A549 (cell line): ENCODE data around the gene COL19A1. TPM values are rescaled to one million over a fixed set of nuclear protein-coding genes. Genes with fewer than 3 reads are reported as not detected.

Experiments
- ATAC-seq, 2 experiments: fragments of 200-7000 bp in 1 of 2; fragments of >200 bp in 1 of 2; cut with Nextera tagmentation in 1 of 2; cut with Tn5 transposase in 1 of 2; 3 replicates each; pipeline versions ENCODE4 v1.8.0 to v1.9.1; 2018 to 2020; ENCODE audit warnings: mild to moderate bottlenecking in 1 of 2, moderate library complexity in 1 of 2
- CTCF ChIA-PET: fragments of 300-600 bp; sonication (Branson Sonifier 250); formaldehyde crosslinking; extraction: SDS; loops from one replicate; lab custom pipeline; 2021; ENCODE audit warnings: antibody characterized with exemption, inconsistent platforms; lab: Yijun Ruan, JAX
- POLR2A ChIA-PET: fragments of 350-600 bp; formaldehyde crosslinking; extraction: SDS; loops from one replicate; lab custom pipeline; 2021; ENCODE audit warnings: antibody characterized with exemption, inconsistent platforms; lab: Yijun Ruan, JAX
- DNase-seq, 2 experiments: peaks; one replicate each; pipeline versions ENCODE4 v3.0.0 to v3.0.0-alpha.2; 2011 to 2016; ENCODE audit warnings: low read depth in 1 of 2, low spot score in 1 of 2
- FAIRE-seq: peaks from 2 replicates; lab custom pipeline; 2011; peaks lifted over from hg19 to GRCh38; lab: Jason Lieb, UNC
- H3K27ac ChIP-seq, 2 experiments: fragments of >200 bp; sonication (Bioruptor Twin); formaldehyde crosslinking; 3 replicates each; pipeline ENCODE4 v1.5.1; 2016 to 2017
- H3K4me1 ChIP-seq: fragments of >200 bp; sonication (Bioruptor Twin); formaldehyde crosslinking; 3 replicates; pipeline ENCODE4 v1.6.1; 2016
- H3K4me2 ChIP-seq: fragments of >200 bp; sonication (Bioruptor Twin); formaldehyde crosslinking; 3 replicates; pipeline ENCODE4 v1.6.1; 2016
- H3K4me3 ChIP-seq: fragments of >200 bp; sonication (Bioruptor Twin); formaldehyde crosslinking; 3 replicates; pipeline ENCODE4 v1.5.1; 2016
- H3K9me3 ChIP-seq: fragments of >200 bp; sonication (Bioruptor Twin); formaldehyde crosslinking; 3 replicates; pipeline ENCODE4 v1.6.1; 2016
- CBX2 ChIP-seq: fragments of 200-600 bp; sonication (generic); IDR thresholded peaks from 2 replicates; pipeline ENCODE4 v1.6.1; 2016; ENCODE audit warnings: low read depth, mild to moderate bottlenecking, borderline replicate concordance
- CEBPB ChIP-seq, 2 experiments: fragments of >200 bp in 1 of 2; sonication (Bioruptor Twin) in 1 of 2; formaldehyde crosslinking in 1 of 2; IDR thresholded peaks; 2 replicates each; pipeline ENCODE4 v1.6.1; 2012 to 2016
- CHD2 ChIP-seq: fragments of 150-350 bp; IDR thresholded peaks from 2 replicates; pipeline ENCODE4 v1.6.1; 2014; ENCODE audit warnings: low read length; ENCODE audit not compliant: partially characterized antibody
- CHD4 ChIP-seq: fragments of 200-600 bp; sonication (generic); IDR thresholded peaks from 2 replicates; pipeline ENCODE4 v1.6.1; 2016; ENCODE audit warnings: antibody characterized with exemption, mild to moderate bottlenecking, borderline replicate concordance
- EHMT2 ChIP-seq: fragments of 200-600 bp; sonication (generic); IDR thresholded peaks from 2 replicates; pipeline ENCODE4 v1.6.1; 2016; ENCODE audit warnings: antibody characterized with exemption, low read depth, mild to moderate bottlenecking, moderate library complexity
- HDAC2 ChIP-seq: fragments of 200-600 bp; sonication (generic); IDR thresholded peaks from 2 replicates; pipeline ENCODE4 v1.6.1; 2016
- HEYL ChIP-seq: fragments of 250-450 bp; sonication (Bioruptor Pico); IDR thresholded peaks from 2 replicates; pipeline ENCODE4 v1.8.0; 2021; ENCODE audit warnings: mild to moderate bottlenecking, moderate library complexity
- HOXB5 ChIP-seq: fragments of 250-450 bp; sonication (Bioruptor Pico); IDR thresholded peaks from 2 replicates; pipeline ENCODE4 v1.5.0; 2020; ENCODE audit warnings: mild to moderate bottlenecking, moderate library complexity
- KDM5A ChIP-seq: fragments of 200-600 bp; sonication (generic); IDR thresholded peaks from 2 replicates; pipeline ENCODE4 v1.6.1; 2016; ENCODE audit warnings: antibody characterized with exemption, mild to moderate bottlenecking
- MAFK ChIP-seq: fragments of 450-650 bp; IDR thresholded peaks from 2 replicates; pipeline ENCODE4 v1.6.1; 2014; ENCODE audit not compliant: partially characterized antibody
- MAZ ChIP-seq: fragments of 150-350 bp; IDR thresholded peaks from 2 replicates; pipeline ENCODE4 v1.6.1; 2014; ENCODE audit warnings: antibody characterized with exemption, low read depth, low read length, borderline replicate concordance
- NFE2L2 ChIP-seq: fragments of 150-350 bp; conservative IDR thresholded peaks from 2 replicates; pipeline ENCODE4 v1.6.1; 2014; ENCODE audit warnings: low read length
- NPAS2 ChIP-seq: fragments of 250-450 bp; sonication (Bioruptor Pico); IDR thresholded peaks from 2 replicates; pipeline ENCODE4 v1.8.0; 2022; ENCODE audit warnings: mild to moderate bottlenecking, moderate library complexity, borderline replicate concordance
- NR3C1 ChIP-seq: fragments of >200 bp; sonication (Bioruptor Twin); formaldehyde crosslinking; IDR thresholded peaks from 3 replicates; pipeline ENCODE4 v1.6.1; 2017
- PHF8 ChIP-seq: fragments of 200-600 bp; sonication (generic); IDR thresholded peaks from 2 replicates; pipeline ENCODE4 v1.6.1; 2016; ENCODE audit warnings: low read depth, mild to moderate bottlenecking, antibody characterized with exemption, moderate library complexity, borderline replicate concordance
- POLR2AphosphoS2 ChIP-seq: conservative IDR thresholded peaks from 2 replicates; pipeline ENCODE4 v1.6.1; 2012; ENCODE audit warnings: low read length, improper control_type of control experiment, inconsistent platforms
- RAD21 ChIP-seq, 2 experiments: fragments of >200 bp in 1 of 2; sonication (Bioruptor Twin) in 1 of 2; formaldehyde crosslinking in 1 of 2; IDR thresholded peaks in 1 of 2; conservative IDR thresholded peaks in 1 of 2; 2 replicates in 1 of 2; 3 replicates in 1 of 2; pipeline ENCODE4 v1.6.1; 2012 to 2018; ENCODE audit warnings: inconsistent platforms in 1 of 2
- RCOR1 ChIP-seq: fragments of 150-350 bp; IDR thresholded peaks from 2 replicates; pipeline ENCODE4 v1.6.1; 2014; ENCODE audit warnings: antibody characterized with exemption, low read length, low read depth
- RNF2 ChIP-seq: fragments of 200-600 bp; sonication (generic); IDR thresholded peaks from 2 replicates; pipeline ENCODE4 v1.6.1; 2016; ENCODE audit warnings: low read depth, mild to moderate bottlenecking, antibody characterized with exemption, moderate library complexity, borderline replicate concordance
- SMC3 ChIP-seq: fragments of >200 bp; sonication (Bioruptor Twin); formaldehyde crosslinking; IDR thresholded peaks from 3 replicates; pipeline ENCODE4 v1.6.1; 2018; ENCODE audit warnings: inconsistent platforms
- SREBF2 ChIP-seq: fragments of 450-650 bp; IDR thresholded peaks from 2 replicates; pipeline ENCODE4 v1.6.1; 2014; ENCODE audit warnings: mild to moderate bottlenecking, moderate library complexity
- ZC3H11A ChIP-seq: fragments of 450-650 bp; IDR thresholded peaks from 2 replicates; pipeline ENCODE4 v1.6.1; 2014; ENCODE audit warnings: antibody characterized with exemption, mild to moderate bottlenecking
- ZFP36 ChIP-seq: fragments of 450-650 bp; IDR thresholded peaks from 2 replicates; pipeline ENCODE4 v1.6.1; 2014; ENCODE audit warnings: borderline replicate concordance; ENCODE audit not compliant: partially characterized antibody
- ZSCAN20 ChIP-seq: fragments of 250-450 bp; sonication (Bioruptor Pico); IDR thresholded peaks from 2 replicates; pipeline ENCODE4 v1.8.0; 2022; ENCODE audit warnings: mild to moderate bottlenecking, moderate library complexity
- WGBS: methylation state at CpG from one replicate; pipeline ENCODE4 v1.1.6; 2017; ENCODE audit errors: missing lambda C conversion rate; 5-methylcytosine and 5-hydroxymethylcytosine counted together
- polyA plus RNA-seq, 4 experiments: library from polyadenylated mRNA; depleted of rRNA in 3 of 4; stranded (reverse); fragments of >200 nt; fragmentation: RNase III in 1 of 4; extraction: RNeasy Plus Mini Kit Qiagen cat#74134 plus additional on column Dnase treatment in 1 of 4; gene quantifications; 2 replicates in 3 of 4; 3 replicates in 1 of 4; pipeline ENCODE4 v1.2.3, GENCODE V29; 2011 to 2017
- TF ChIP-seq, protein P1 (sequence below): IDR thresholded peaks from 2 replicates; pipeline ENCODE4 v1.6.1; 2012; ENCODE audit warnings: low read depth, borderline replicate concordance
- TF ChIP-seq, protein P2 (sequence below): fragments of >200 bp; sonication (Bioruptor Twin); formaldehyde crosslinking; IDR thresholded peaks from 2 replicates; pipeline ENCODE4 v1.6.1; 2016
- TF ChIP-seq, protein P3 (sequence below): fragments of 200-600 bp; sonication (generic); IDR thresholded peaks from 2 replicates; pipeline ENCODE4 v1.6.1; 2016; ENCODE audit warnings: antibody characterized with exemption, mild to moderate bottlenecking, moderate library complexity
- TF ChIP-seq, protein P4 (sequence below): fragments of >200 bp; sonication (Bioruptor Twin); formaldehyde crosslinking; IDR thresholded peaks from 3 replicates; pipeline ENCODE4 v1.5.1; 2016
- TF ChIP-seq, protein P5 (sequence below): fragments of 250-450 bp; sonication (Bioruptor Pico); IDR thresholded peaks from 2 replicates; pipeline ENCODE4 v1.5.0; 2020; ENCODE audit warnings: low read depth, mild to moderate bottlenecking, moderate library complexity

The COL19A1 gene
- polyA plus RNA-seq, 2 of the 4 experiments (the other 2 are of a cell fraction): not detected

DNA sequence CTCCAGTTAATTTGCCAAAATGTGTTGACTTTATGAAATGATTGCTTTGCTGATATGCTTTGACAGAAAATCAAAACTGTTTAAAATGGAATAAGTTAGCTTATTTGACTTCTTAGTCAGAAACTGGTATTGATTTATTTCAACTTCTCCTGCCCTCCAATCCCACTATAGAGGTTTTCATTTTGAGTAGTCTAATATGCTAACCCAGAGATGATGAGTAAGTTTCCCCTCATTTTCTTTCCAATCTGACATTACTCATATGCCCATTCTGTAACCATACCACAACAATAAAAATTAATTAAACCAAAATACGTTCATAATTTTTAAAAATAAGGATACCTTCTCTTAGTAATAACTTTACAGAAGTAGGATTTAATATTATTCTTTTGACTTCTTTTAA, 78.8 kb downstream of the COL19A1 start:
- no peak overlapping the region for H3K4me3 ChIP-seq
- no peak overlapping the region for H3K4me2 ChIP-seq
- WGBS: 4% methylated on average over 1 of the region's 1 CpG
- ChIA-PET CTCF (no interaction called here), POLR2A (no interaction called here)
- no peaks in the 10 kb centered on the region for H3K9me3 ChIP-seq
- DNase-seq (no peak), FAIRE-seq (no peak), ATAC-seq (no peak)
- no peak for TF ChIP-seq POLR2AphosphoS2
- no peak for TF ChIP-seq ZSCAN20 (CRISPR knock-in tag)
- no peak for TF ChIP-seq ZC3H11A
- TF ChIP-seq RNF2: no peak
- no peak for TF ChIP-seq CEBPB (IDR thresholded peaks at IDR 0.05)
- TF ChIP-seq SMC3: no peak
- no peak for TF ChIP-seq RCOR1
- TF ChIP-seq, protein P1, sequence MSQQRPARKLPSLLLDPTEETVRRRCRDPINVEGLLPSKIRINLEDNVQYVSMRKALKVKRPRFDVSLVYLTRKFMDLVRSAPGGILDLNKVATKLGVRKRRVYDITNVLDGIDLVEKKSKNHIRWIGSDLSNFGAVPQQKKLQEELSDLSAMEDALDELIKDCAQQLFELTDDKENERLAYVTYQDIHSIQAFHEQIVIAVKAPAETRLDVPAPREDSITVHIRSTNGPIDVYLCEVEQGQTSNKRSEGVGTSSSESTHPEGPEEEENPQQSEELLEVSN: no peak
- TF ChIP-seq RAD21 (conservative IDR thresholded peaks at IDR 0.05 in 1 of 2, IDR thresholded peaks at IDR 0.05 in 1 of 2): no peak
- TF ChIP-seq, protein P2, sequence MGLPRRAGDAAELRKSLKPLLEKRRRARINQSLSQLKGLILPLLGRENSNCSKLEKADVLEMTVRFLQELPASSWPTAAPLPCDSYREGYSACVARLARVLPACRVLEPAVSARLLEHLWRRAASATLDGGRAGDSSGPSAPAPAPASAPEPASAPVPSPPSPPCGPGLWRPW: no peak
- no peak for TF ChIP-seq HEYL (CRISPR knock-in tag)
- TF ChIP-seq NR3C1: no peak
- TF ChIP-seq ZFP36: no peak
- TF ChIP-seq MAFK: no peak
- no peak for TF ChIP-seq HOXB5 (CRISPR knock-in tag)
- TF ChIP-seq EHMT2: no peak
- TF ChIP-seq, protein P3, sequence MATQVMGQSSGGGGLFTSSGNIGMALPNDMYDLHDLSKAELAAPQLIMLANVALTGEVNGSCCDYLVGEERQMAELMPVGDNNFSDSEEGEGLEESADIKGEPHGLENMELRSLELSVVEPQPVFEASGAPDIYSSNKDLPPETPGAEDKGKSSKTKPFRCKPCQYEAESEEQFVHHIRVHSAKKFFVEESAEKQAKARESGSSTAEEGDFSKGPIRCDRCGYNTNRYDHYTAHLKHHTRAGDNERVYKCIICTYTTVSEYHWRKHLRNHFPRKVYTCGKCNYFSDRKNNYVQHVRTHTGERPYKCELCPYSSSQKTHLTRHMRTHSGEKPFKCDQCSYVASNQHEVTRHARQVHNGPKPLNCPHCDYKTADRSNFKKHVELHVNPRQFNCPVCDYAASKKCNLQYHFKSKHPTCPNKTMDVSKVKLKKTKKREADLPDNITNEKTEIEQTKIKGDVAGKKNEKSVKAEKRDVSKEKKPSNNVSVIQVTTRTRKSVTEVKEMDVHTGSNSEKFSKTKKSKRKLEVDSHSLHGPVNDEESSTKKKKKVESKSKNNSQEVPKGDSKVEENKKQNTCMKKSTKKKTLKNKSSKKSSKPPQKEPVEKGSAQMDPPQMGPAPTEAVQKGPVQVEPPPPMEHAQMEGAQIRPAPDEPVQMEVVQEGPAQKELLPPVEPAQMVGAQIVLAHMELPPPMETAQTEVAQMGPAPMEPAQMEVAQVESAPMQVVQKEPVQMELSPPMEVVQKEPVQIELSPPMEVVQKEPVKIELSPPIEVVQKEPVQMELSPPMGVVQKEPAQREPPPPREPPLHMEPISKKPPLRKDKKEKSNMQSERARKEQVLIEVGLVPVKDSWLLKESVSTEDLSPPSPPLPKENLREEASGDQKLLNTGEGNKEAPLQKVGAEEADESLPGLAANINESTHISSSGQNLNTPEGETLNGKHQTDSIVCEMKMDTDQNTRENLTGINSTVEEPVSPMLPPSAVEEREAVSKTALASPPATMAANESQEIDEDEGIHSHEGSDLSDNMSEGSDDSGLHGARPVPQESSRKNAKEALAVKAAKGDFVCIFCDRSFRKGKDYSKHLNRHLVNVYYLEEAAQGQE: no peak
- TF ChIP-seq CBX2: no peak
- H3K4me1 ChIP-seq: no peaks in the 10 kb centered on the region
- H3K27ac ChIP-seq: no peak overlapping the region

DNA sequence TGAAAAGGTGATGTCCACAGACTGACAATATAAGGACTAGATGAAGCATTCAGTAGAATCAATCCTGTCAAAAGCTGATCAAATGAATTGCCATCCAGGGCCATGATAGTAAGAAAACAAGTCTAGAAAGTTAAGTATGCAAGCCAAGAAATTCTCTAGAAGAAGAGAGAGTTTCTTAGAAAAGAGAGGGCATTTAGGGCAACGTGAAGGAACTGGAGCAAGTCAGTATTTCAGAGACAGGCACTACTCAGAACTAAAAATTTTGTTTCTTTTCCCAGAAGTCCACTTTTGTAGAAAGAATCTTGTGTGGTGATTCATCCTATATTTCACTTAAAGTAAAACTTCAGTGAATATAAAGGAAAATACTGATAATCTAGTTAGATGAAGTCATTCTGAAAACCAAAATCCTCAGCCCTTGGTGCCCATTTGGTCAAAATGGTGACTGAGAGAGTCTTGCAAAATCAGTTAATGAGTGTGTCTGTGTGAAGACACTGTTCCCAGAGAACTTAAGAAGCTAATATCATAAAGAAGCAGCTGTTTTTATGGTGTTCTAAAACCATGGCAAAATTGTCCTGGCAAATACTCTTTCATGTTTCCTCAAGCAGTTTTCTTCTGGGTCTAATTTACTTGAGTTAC, 82.2 kb downstream of the COL19A1 start:
- no peak overlapping the region for H3K4me3 ChIP-seq
- 0% methylated on average over 1 of the region's 1 CpG for WGBS
- POLR2A ChIA-PET: no interaction called here
- FAIRE-seq: no peak
- H3K4me1 ChIP-seq: no peaks in the 10 kb centered on the region
- ATAC-seq: no peak
- no peak overlapping the region for H3K27ac ChIP-seq
- TF ChIP-seq ZC3H11A (no peak), SMC3 (no peak), SREBF2 (no peak), HDAC2 (no peak), KDM5A (no peak), NFE2L2 (no peak), CHD4 (no peak), NPAS2 (CRISPR knock-in tag) (no peak), PHF8 (no peak), MAZ (no peak), CHD2 (no peak)
- TF ChIP-seq, protein P4, sequence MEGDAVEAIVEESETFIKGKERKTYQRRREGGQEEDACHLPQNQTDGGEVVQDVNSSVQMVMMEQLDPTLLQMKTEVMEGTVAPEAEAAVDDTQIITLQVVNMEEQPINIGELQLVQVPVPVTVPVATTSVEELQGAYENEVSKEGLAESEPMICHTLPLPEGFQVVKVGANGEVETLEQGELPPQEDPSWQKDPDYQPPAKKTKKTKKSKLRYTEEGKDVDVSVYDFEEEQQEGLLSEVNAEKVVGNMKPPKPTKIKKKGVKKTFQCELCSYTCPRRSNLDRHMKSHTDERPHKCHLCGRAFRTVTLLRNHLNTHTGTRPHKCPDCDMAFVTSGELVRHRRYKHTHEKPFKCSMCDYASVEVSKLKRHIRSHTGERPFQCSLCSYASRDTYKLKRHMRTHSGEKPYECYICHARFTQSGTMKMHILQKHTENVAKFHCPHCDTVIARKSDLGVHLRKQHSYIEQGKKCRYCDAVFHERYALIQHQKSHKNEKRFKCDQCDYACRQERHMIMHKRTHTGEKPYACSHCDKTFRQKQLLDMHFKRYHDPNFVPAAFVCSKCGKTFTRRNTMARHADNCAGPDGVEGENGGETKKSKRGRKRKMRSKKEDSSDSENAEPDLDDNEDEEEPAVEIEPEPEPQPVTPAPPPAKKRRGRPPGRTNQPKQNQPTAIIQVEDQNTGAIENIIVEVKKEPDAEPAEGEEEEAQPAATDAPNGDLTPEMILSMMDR: no peak
- TF ChIP-seq, protein P5, sequence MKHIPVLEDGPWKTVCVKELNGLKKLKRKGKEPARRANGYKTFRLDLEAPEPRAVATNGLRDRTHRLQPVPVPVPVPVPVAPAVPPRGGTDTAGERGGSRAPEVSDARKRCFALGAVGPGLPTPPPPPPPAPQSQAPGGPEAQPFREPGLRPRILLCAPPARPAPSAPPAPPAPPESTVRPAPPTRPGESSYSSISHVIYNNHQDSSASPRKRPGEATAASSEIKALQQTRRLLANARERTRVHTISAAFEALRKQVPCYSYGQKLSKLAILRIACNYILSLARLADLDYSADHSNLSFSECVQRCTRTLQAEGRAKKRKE (CRISPR knock-in tag): no peak
- TF ChIP-seq, protein P2: no peak
- CTCF ChIA-PET: no interaction called here
- no peaks in the 10 kb centered on the region for H3K9me3 ChIP-seq
- H3K4me2 ChIP-seq: no peak overlapping the region
- no peak for DNase-seq
